ENCODE measurements around the gene HOXC13. TPM values are rescaled to one million over a fixed set of nuclear protein-coding genes. Genes with fewer than 3 reads are reported as not detected.

HOXC13 gene
- total and polyA plus RNA-seq, 2 experiments from 2014 or later = 0.20 to 0.69 TPM

- no peaks in the 10 kb centered on the region for H3K79me2 ChIP-seq
- no peak for TF ChIP-seq CTCF (IDR thresholded peaks at IDR 0.05; ENCODE audit: poor library complexity)
- no peak overlapping the region for H3K4me3 ChIP-seq
- H3K27me3 ChIP-seq = peaks cover 99% of the 10 kb centered on the region
- H3K4me2 ChIP-seq = no peak overlapping the region
- no peaks in the 10 kb centered on the region for H3K9me3 ChIP-seq (ENCODE audit: low read depth)
- H3K9me2 ChIP-seq (replicated peaks; ENCODE audit: insufficient read depth) = no peaks in the 10 kb centered on the region
- H2AFZ ChIP-seq = no peak overlapping the region
- no peaks in the 10 kb centered on the region for H3K4me1 ChIP-seq (ENCODE audit: insufficient read depth)
- no peak overlapping the region for H3K27ac ChIP-seq
- H3K36me3 ChIP-seq (replicated peaks; ENCODE audit: insufficient read depth, low read depth) = no peaks in the 10 kb centered on the region
- no peaks in the 10 kb centered on the region for H4K20me1 ChIP-seq (ENCODE audit: insufficient read depth, poor library complexity, severe bottlenecking)
- DNase-seq (ENCODE audit: low spot score) = no peak
These were observed 2.6 kb downstream of the HOXC13 start for GRCh38 chr12:53941187-53941586.

GRCh38 chr12:53941750-53942149, 3.1 kb downstream of the HOXC13 start:
- no peaks in the 10 kb centered on the region for H3K36me3 ChIP-seq (replicated peaks; ENCODE audit: insufficient read depth, low read depth)
- no peaks in the 10 kb centered on the region for H3K79me2 ChIP-seq
- no peak overlapping the region for H2AFZ ChIP-seq
- no peak for DNase-seq (ENCODE audit: low spot score)
- H3K9me2 ChIP-seq (replicated peaks; ENCODE audit: insufficient read depth) = no peaks in the 10 kb centered on the region
- peaks cover 99% of the 10 kb centered on the region for H3K27me3 ChIP-seq
- WGBS (ENCODE audit: low lambda C conversion rate, missing lambda C conversion rate) = 26% methylated on average over 5 of the region's 5 CpGs
- H3K9me3 ChIP-seq (ENCODE audit: low read depth) = no peaks in the 10 kb centered on the region
- H3K4me2 ChIP-seq = no peak overlapping the region
- TF ChIP-seq EZH2phosphoT487 (IDR thresholded peaks at IDR 0.05; ENCODE audit: low read depth, severe bottlenecking, unreplicated experiment) (no peak), EZH2 (IDR thresholded peaks at IDR 0.05; ENCODE audit: borderline replicate concordance) (no peak), CTCF (IDR thresholded peaks at IDR 0.05; ENCODE audit: poor library complexity) (no peak)
- no peak overlapping the region for H3K27ac ChIP-seq
- no peaks in the 10 kb centered on the region for H4K20me1 ChIP-seq (ENCODE audit: insufficient read depth, poor library complexity, severe bottlenecking)
- no peaks in the 10 kb centered on the region for H3K4me1 ChIP-seq (ENCODE audit: insufficient read depth)
- no peak overlapping the region for H3K4me3 ChIP-seq

- no peaks in the 10 kb centered on the region for H4K20me1 ChIP-seq (ENCODE audit: insufficient read depth, poor library complexity, severe bottlenecking)
- H3K4me3 ChIP-seq = no peak overlapping the region
- WGBS (ENCODE audit: low lambda C conversion rate, missing lambda C conversion rate) = 36% methylated on average over 2 of the region's 2 CpGs
- no peak overlapping the region for H3K4me2 ChIP-seq
- no peaks in the 10 kb centered on the region for H3K36me3 ChIP-seq (replicated peaks; ENCODE audit: insufficient read depth, low read depth)
- no peaks in the 10 kb centered on the region for H3K9me3 ChIP-seq (ENCODE audit: low read depth)
- no peak overlapping the region for H3K27ac ChIP-seq
- no peaks in the 10 kb centered on the region for H3K79me2 ChIP-seq
- no peak for DNase-seq (ENCODE audit: low spot score)
- H3K4me1 ChIP-seq (ENCODE audit: insufficient read depth) = no peaks in the 10 kb centered on the region
- TF ChIP-seq CTCF (IDR thresholded peaks at IDR 0.05; ENCODE audit: poor library complexity) = no peak
- TF ChIP-seq EZH2 (IDR thresholded peaks at IDR 0.05; ENCODE audit: borderline replicate concordance) = no peak
- H2AFZ ChIP-seq = no peak overlapping the region
- H3K27me3 ChIP-seq = peaks cover 99% of the 10 kb centered on the region
- no peaks in the 10 kb centered on the region for H3K9me2 ChIP-seq (replicated peaks; ENCODE audit: insufficient read depth)
These were observed 3.9 kb downstream of the HOXC13 start for GRCh38 chr12:53942467-53942997.

GRCh38 chr12:53944209-53944608, 5.6 kb downstream of the HOXC13 start:
- TF ChIP-seq EZH2phosphoT487 (IDR thresholded peaks at IDR 0.05; ENCODE audit: low read depth, severe bottlenecking, unreplicated experiment) = no peak
- no peak for DNase-seq (ENCODE audit: low spot score)
- Histone ChIP-seq H2AFZ (no peak overlapping the region), H3K9me3 (ENCODE audit: low read depth) (no peaks in the 10 kb centered on the region), H3K27ac (no peak overlapping the region), H3K9me2 (replicated peaks; ENCODE audit: insufficient read depth) (no peaks in the 10 kb centered on the region), H3K4me3 (no peak overlapping the region), H3K4me1 (ENCODE audit: insufficient read depth) (no peaks in the 10 kb centered on the region), H4K20me1 (ENCODE audit: insufficient read depth, poor library complexity, severe bottlenecking) (no peaks in the 10 kb centered on the region), H3K36me3 (replicated peaks; ENCODE audit: insufficient read depth, low read depth) (no peaks in the 10 kb centered on the region), H3K27me3 (peaks cover 99% of the 10 kb centered on the region), H3K4me2 (no peak overlapping the region), H3K79me2 (no peaks in the 10 kb centered on the region)
- 48% methylated on average over 4 of the region's 4 CpGs for WGBS (ENCODE audit: low lambda C conversion rate, missing lambda C conversion rate)
